NB4 (cell line): Measurements from ENCODE around the gene BMP5.

Experiments used
- CTCF ChIP-seq: IDR thresholded peaks from one replicate; pipeline ENCODE4 v1.5.1; 2012; ENCODE audit warnings: low read depth, low read length
- MYC ChIP-seq: IDR thresholded peaks from 2 replicates; pipeline ENCODE4 v1.6.1; 2011; ENCODE audit warnings: low read depth, low read length
- POLR2A ChIP-seq: IDR thresholded peaks from 2 replicates; pipeline ENCODE4 v1.6.1; 2011; ENCODE audit warnings: mild to moderate bottlenecking; ENCODE audit not compliant: insufficient read length; ENCODE audit errors: extremely low read depth

GRCh38 chr6:55827818-55828522 lies 47.4 kb downstream of the BMP5 start:
- TF ChIP-seq POLR2A, result no peak
- TF ChIP-seq CTCF, result no peak
- TF ChIP-seq MYC, result no peak
